Measurements from ENCODE around the gene SREBF2. TPM values are rescaled to one million over a fixed set of nuclear protein-coding genes. Genes with fewer than 3 reads are reported as not detected.

The SREBF2 gene
- total RNA-seq, 2 experiments from 2014 or later, result 167 to 312 TPM

- DNase-seq (ENCODE audit: low spot score), result no peak
- Histone ChIP-seq H3K4me1 (ENCODE audit: insufficient read depth, low read length, poor library complexity, severe bottlenecking) (no peaks in the 10 kb centered on the region), H3K9me2 (ENCODE audit: insufficient read depth, low read length) (no peaks in the 10 kb centered on the region), H4K20me1 (ENCODE audit: insufficient read depth, low read length) (no peaks in the 10 kb centered on the region), H3K27ac (ENCODE audit: low read depth, low read length, poor library complexity, severe bottlenecking) (no peak overlapping the region), H3K4me3 (ENCODE audit: low read depth, low read length, poor library complexity, severe bottlenecking) (no peak overlapping the region), H3K9me3 (ENCODE audit: low read length) (no peaks in the 10 kb centered on the region), H3K36me3 (ENCODE audit: insufficient read depth, low read length) (peaks cover 47% of the 10 kb centered on the region; the same call in 1 of the 2 replicates), H3K4me2 (ENCODE audit: low read length) (no peak overlapping the region), H3K79me2 (ENCODE audit: insufficient read depth, low read depth, low read length) (no peaks in the 10 kb centered on the region), H2AFZ (ENCODE audit: low read length) (no peak overlapping the region)
- no peak for TF ChIP-seq EZH2phosphoT487 (IDR thresholded peaks at IDR 0.05; ENCODE audit: borderline replicate concordance, low read depth, low read length)
- TF ChIP-seq CTCF (conservative IDR thresholded peaks at IDR 0.05; ENCODE audit: low read length), result no peak
- intact Hi-C loops (cut with micrococcal nuclease; ENCODE audit: unreplicated experiment), result no loop called here
- ChIA-PET POLR2A (no interaction called here), CTCF (ENCODE audit: unreplicated experiment) (no interaction called here)
- no TSS peak for BruUV-seq (replicated peaks)
Observed at GRCh38 chr22:41813726-41814410, 19.0 kb upstream of the SREBF2 start.

GRCh38 chr22:41815716-41816115, 17.2 kb upstream of the SREBF2 start:
- Histone ChIP-seq H3K9me3 (ENCODE audit: low read length) (no peaks in the 10 kb centered on the region), H3K4me3 (ENCODE audit: low read depth, low read length, poor library complexity, severe bottlenecking) (no peak overlapping the region), H3K79me2 (ENCODE audit: insufficient read depth, low read depth, low read length) (no peaks in the 10 kb centered on the region), H4K20me1 (ENCODE audit: insufficient read depth, low read length) (no peaks in the 10 kb centered on the region), H3K4me2 (ENCODE audit: low read length) (no peak overlapping the region), H3K9me2 (ENCODE audit: insufficient read depth, low read length) (no peaks in the 10 kb centered on the region), H2AFZ (ENCODE audit: low read length) (no peak overlapping the region), H3K36me3 (ENCODE audit: insufficient read depth, low read length) (peaks cover 36% of the 10 kb centered on the region; the same call in 1 of the 2 replicates), H3K4me1 (ENCODE audit: insufficient read depth, low read length, poor library complexity, severe bottlenecking) (no peaks in the 10 kb centered on the region), H3K27ac (ENCODE audit: low read depth, low read length, poor library complexity, severe bottlenecking) (no peak overlapping the region)
- TF ChIP-seq CTCF (conservative IDR thresholded peaks at IDR 0.05; ENCODE audit: low read length) (no peak), EZH2phosphoT487 (IDR thresholded peaks at IDR 0.05; ENCODE audit: borderline replicate concordance, low read depth, low read length) (no peak)
- CTCF ChIA-PET (ENCODE audit: unreplicated experiment), result no interaction called here
- intact Hi-C loops (cut with micrococcal nuclease; ENCODE audit: unreplicated experiment), result no loop called here
- no peak for DNase-seq (ENCODE audit: low spot score)
- POLR2A ChIA-PET, result interaction anchor here (1.1 kb wide), 1 partner anchor 15 kb away, joined by 4 read pairs; the partner anchor contains the start of gene CCDC134
- no TSS peak for BruUV-seq (replicated peaks)

- Histone ChIP-seq H4K20me1 (ENCODE audit: insufficient read depth, low read length) (no peaks in the 10 kb centered on the region), H3K9me2 (ENCODE audit: insufficient read depth, low read length) (no peaks in the 10 kb centered on the region), H3K27ac (ENCODE audit: low read depth, low read length, poor library complexity, severe bottlenecking) (no peak overlapping the region), H3K9me3 (ENCODE audit: low read length) (no peaks in the 10 kb centered on the region), H2AFZ (ENCODE audit: low read length) (no peak overlapping the region), H3K4me3 (ENCODE audit: low read depth, low read length, poor library complexity, severe bottlenecking) (no peak overlapping the region), H3K36me3 (ENCODE audit: insufficient read depth, low read length) (peaks cover 31% of the 10 kb centered on the region; the same call in 1 of the 2 replicates), H3K4me1 (ENCODE audit: insufficient read depth, low read length, poor library complexity, severe bottlenecking) (no peaks in the 10 kb centered on the region), H3K4me2 (ENCODE audit: low read length) (no peak overlapping the region), H3K79me2 (ENCODE audit: insufficient read depth, low read depth, low read length) (no peaks in the 10 kb centered on the region)
- no peak for DNase-seq (ENCODE audit: low spot score)
- CTCF ChIA-PET (ENCODE audit: unreplicated experiment), result no interaction called here
- no TSS peak for BruUV-seq (replicated peaks)
- TF ChIP-seq EZH2phosphoT487 (IDR thresholded peaks at IDR 0.05; ENCODE audit: borderline replicate concordance, low read depth, low read length) (no peak), CTCF (conservative IDR thresholded peaks at IDR 0.05; ENCODE audit: low read length) (no peak)
- POLR2A ChIA-PET, result interaction anchor here (1.1 kb wide), 1 partner anchor 16 kb away, joined by 4 read pairs; the partner anchor contains the start of gene CCDC134
- intact Hi-C loops (cut with micrococcal nuclease; ENCODE audit: unreplicated experiment), result no loop called here
Observed at GRCh38 chr22:41816241-41816640, 16.7 kb upstream of the SREBF2 start.
